Activated T-helper 1 cell treated with anti-CD3 and anti-CD28 coated beads, Interleukin-12 subunit alpha, Interleukin-12 subunit beta, Interleukin-2, Interleukin-4 antibody, amounts not matched to agents 30 ng/mL and 10 ng/mL and 1 ng/mL, durations not matched to agents 14 hours and 24 hours and 36 hours (primary cell): ENCODE data around the gene LYG2. TPM values are rescaled to one million over a fixed set of nuclear protein-coding genes. Genes with fewer than 3 reads are reported as not detected.
"Not testable (repeated sequence)": the region's sequence is repeated elsewhere in the genome, so short reads cannot be mapped to it uniquely, and the experiment has no call there.

Experiments
- DNase-seq: peaks from one replicate; pipeline ENCODE4 v3.0.0; 2021; ENCODE audit warnings: low spot score
- H3K27ac Mint-ChIP-seq: one replicate; pipeline ENCODE4 v1.8.0; 2021; ENCODE audit warnings: mild to moderate bottlenecking, mixed read lengths
- H3K27me3 Mint-ChIP-seq: one replicate; pipeline ENCODE4 v1.8.0; 2022; ENCODE audit warnings: mild to moderate bottlenecking, moderate library complexity, mixed read lengths; ENCODE audit not compliant: insufficient read depth
- H3K36me3 Mint-ChIP-seq: one replicate; pipeline ENCODE4 v1.8.0; 2021; ENCODE audit warnings: low read depth, mixed read lengths
- H3K4me1 Mint-ChIP-seq: one replicate; pipeline ENCODE4 v1.8.0; 2021; ENCODE audit warnings: low read depth, mixed read lengths
- H3K4me3 Mint-ChIP-seq: one replicate; pipeline ENCODE4 v1.8.0; 2021; ENCODE audit warnings: mild to moderate bottlenecking, moderate library complexity, mixed read lengths
- H3K9me3 Mint-ChIP-seq: one replicate; pipeline ENCODE4 v1.8.0; 2021; ENCODE audit warnings: mixed read lengths
- intact Hi-C: fragments of 100-400 bp; cut with micrococcal nuclease; formaldehyde crosslinking; loops from one replicate; pipeline ENCODE4 v1.15.1; 2024
- total RNA-seq: library from RNA; stranded (reverse); gene quantifications from 2 replicates; pipeline ENCODE4 v1.2.3, GENCODE V29; 2022

Gene LYG2
- total RNA-seq, 1 donor from 2014 or later: not detected

GRCh38 chr2:99256677-99257076 is 1.2 kb upstream of the LYG2 start:
- intact Hi-C loops: no loop called here
- Mint-ChIP-seq H3K4me1 (no peaks in the 10 kb centered on the region), H3K27me3 (no peaks in the 10 kb centered on the region), H3K9me3 (no peaks in the 10 kb centered on the region), H3K27ac (no peak overlapping the region), H3K36me3 (no peaks in the 10 kb centered on the region), H3K4me3 (no peak overlapping the region)
- no peak for DNase-seq

GRCh38 chr2:99249951-99250350 is 5.5 kb downstream of the LYG2 start:
- H3K36me3 Mint-ChIP-seq: no peaks in the 10 kb centered on the region
- no peaks in the 10 kb centered on the region for H3K4me1 Mint-ChIP-seq
- peaks cover 5% of the 10 kb centered on the region for H3K9me3 Mint-ChIP-seq
- no peaks in the 10 kb centered on the region for H3K27me3 Mint-ChIP-seq
- no peak overlapping the region for H3K27ac Mint-ChIP-seq
- H3K4me3 Mint-ChIP-seq: no peak overlapping the region
- no peak for DNase-seq
- intact Hi-C loops: no loop called here

- H3K4me1 Mint-ChIP-seq: no peaks in the 10 kb centered on the region
- H3K27ac Mint-ChIP-seq: no peak overlapping the region
- no peak for DNase-seq
- intact Hi-C loops: no loop called here
- no peaks in the 10 kb centered on the region for H3K36me3 Mint-ChIP-seq
- no peak overlapping the region for H3K4me3 Mint-ChIP-seq
- no peaks in the 10 kb centered on the region for H3K9me3 Mint-ChIP-seq
- no peaks in the 10 kb centered on the region for H3K27me3 Mint-ChIP-seq
Observed at GRCh38 chr2:99242151-99242550, 13.3 kb downstream of the LYG2 start.

GRCh38 chr2:99240431-99240830 is 15.0 kb downstream of the LYG2 start:
- no peaks in the 10 kb centered on the region for H3K27me3 Mint-ChIP-seq
- H3K36me3 Mint-ChIP-seq: no peaks in the 10 kb centered on the region
- intact Hi-C loops: no loop called here
- no peaks in the 10 kb centered on the region for H3K9me3 Mint-ChIP-seq
- H3K4me1 Mint-ChIP-seq: no peaks in the 10 kb centered on the region
- no peak overlapping the region for H3K4me3 Mint-ChIP-seq
- H3K27ac Mint-ChIP-seq: no peak overlapping the region
- DNase-seq: no peak

- H3K27ac Mint-ChIP-seq: no peak overlapping the region
- intact Hi-C loops: no loop called here
- H3K36me3 Mint-ChIP-seq: no peaks in the 10 kb centered on the region
- no peak for DNase-seq
- H3K4me3 Mint-ChIP-seq: no peak overlapping the region
- peaks cover 8% of the 10 kb centered on the region for H3K9me3 Mint-ChIP-seq
- no peaks in the 10 kb centered on the region for H3K4me1 Mint-ChIP-seq
- H3K27me3 Mint-ChIP-seq: no peaks in the 10 kb centered on the region
Observed at GRCh38 chr2:99238599-99238998, 16.9 kb downstream of the LYG2 start.

- H3K36me3 Mint-ChIP-seq, H3K27me3 Mint-ChIP-seq, H3K4me3 Mint-ChIP-seq, H3K27ac Mint-ChIP-seq, DNase-seq, H3K4me1 Mint-ChIP-seq, intact Hi-C loops: not testable (repeated sequence)
- peaks cover 25% of the 10 kb centered on the region for H3K9me3 Mint-ChIP-seq
Observed at GRCh38 chr2:99233177-99233576, 22.3 kb downstream of the LYG2 start.

GRCh38 chr2:99217929-99218501 is 37.5 kb downstream of the LYG2 start:
- no peak overlapping the region for H3K4me3 Mint-ChIP-seq
- H3K27ac Mint-ChIP-seq: no peak overlapping the region
- no peak for DNase-seq
- H3K27me3 Mint-ChIP-seq: no peaks in the 10 kb centered on the region
- H3K4me1 Mint-ChIP-seq: no peaks in the 10 kb centered on the region
- H3K9me3 Mint-ChIP-seq: no peaks in the 10 kb centered on the region
- intact Hi-C loops: no loop called here
- peaks cover 2% of the 10 kb centered on the region for H3K36me3 Mint-ChIP-seq

GRCh38 chr2:99216096-99216495 is 39.4 kb downstream of the LYG2 start:
- H3K4me1 Mint-ChIP-seq: no peaks in the 10 kb centered on the region
- intact Hi-C loops: no loop called here
- no peak overlapping the region for H3K4me3 Mint-ChIP-seq
- no peaks in the 10 kb centered on the region for H3K27me3 Mint-ChIP-seq
- no peak for DNase-seq
- peaks cover 2% of the 10 kb centered on the region for H3K36me3 Mint-ChIP-seq
- H3K27ac Mint-ChIP-seq: no peak overlapping the region
- H3K9me3 Mint-ChIP-seq: no peaks in the 10 kb centered on the region

GRCh38 chr2:99205491-99205890 is 50.0 kb downstream of the LYG2 start:
- DNase-seq: no peak
- Mint-ChIP-seq H3K27me3 (no peaks in the 10 kb centered on the region), H3K4me3 (no peak overlapping the region), H3K4me1 (no peaks in the 10 kb centered on the region), H3K27ac (no peak overlapping the region), H3K36me3 (peaks cover 11% of the 10 kb centered on the region), H3K9me3 (peaks cover 9% of the 10 kb centered on the region)
- intact Hi-C loops: no loop called here

GRCh38 chr2:99201959-99202678 is 53.3 kb downstream of the LYG2 start:
- H3K4me3 Mint-ChIP-seq: no peak overlapping the region
- H3K27ac Mint-ChIP-seq: no peak overlapping the region
- H3K27me3 Mint-ChIP-seq: no peaks in the 10 kb centered on the region
- intact Hi-C loops: no loop called here
- H3K36me3 Mint-ChIP-seq: peaks cover 14% of the 10 kb centered on the region
- H3K9me3 Mint-ChIP-seq: peaks cover 9% of the 10 kb centered on the region
- no peaks in the 10 kb centered on the region for H3K4me1 Mint-ChIP-seq
- DNase-seq: no peak

GRCh38 chr2:99200076-99200800 is 55.2 kb downstream of the LYG2 start:
- Mint-ChIP-seq H3K27me3 (no peaks in the 10 kb centered on the region), H3K36me3 (peaks cover 14% of the 10 kb centered on the region), H3K27ac (no peak overlapping the region), H3K9me3 (no peaks in the 10 kb centered on the region), H3K4me3 (no peak overlapping the region), H3K4me1 (no peaks in the 10 kb centered on the region)
- intact Hi-C loops: no loop called here
- no peak for DNase-seq

GRCh38 chr2:99198103-99198841 is 57.2 kb downstream of the LYG2 start:
- Mint-ChIP-seq H3K9me3 (no peaks in the 10 kb centered on the region), H3K4me1 (no peaks in the 10 kb centered on the region), H3K27ac (no peak overlapping the region), H3K36me3 (peaks cover 19% of the 10 kb centered on the region), H3K4me3 (no peak overlapping the region), H3K27me3 (no peaks in the 10 kb centered on the region)
- intact Hi-C loops: no loop called here
- DNase-seq: no peak

GRCh38 chr2:99192364-99192763 is 63.1 kb downstream of the LYG2 start:
- H3K4me3 Mint-ChIP-seq, H3K27me3 Mint-ChIP-seq, H3K27ac Mint-ChIP-seq, H3K4me1 Mint-ChIP-seq, DNase-seq, intact Hi-C loops, H3K9me3 Mint-ChIP-seq: not testable (repeated sequence)
- H3K36me3 Mint-ChIP-seq: peaks cover 43% of the 10 kb centered on the region
